Keratinocyte (primary cell): ENCODE data around the gene MRO.

ENCODE experiments used
- EZH2 ChIP-seq: IDR thresholded peaks from one replicate; pipeline ENCODE4 v1.6.1; 2012; ENCODE audit warnings: inconsistent platforms, mild to moderate bottlenecking, low read length, moderate library complexity
- TF ChIP-seq, protein P1 (sequence below), 3 experiments: IDR thresholded peaks in 1 of 3; conservative IDR thresholded peaks in 1 of 3; optimal IDR thresholded peaks in 1 of 3; 2 replicates in 2 of 3; 3 replicates in 1 of 3; pipeline versions ENCODE3 to v1.5.1; 2011; ENCODE audit warnings: low read length in 3 of 3, mild to moderate bottlenecking in 3 of 3, moderate library complexity in 2 of 3, control low read depth in 1 of 3, inconsistent platforms in 1 of 3; ENCODE audit not compliant: insufficient read depth in 2 of 3; ENCODE audit errors: extremely low read depth in 1 of 3

DNA sequence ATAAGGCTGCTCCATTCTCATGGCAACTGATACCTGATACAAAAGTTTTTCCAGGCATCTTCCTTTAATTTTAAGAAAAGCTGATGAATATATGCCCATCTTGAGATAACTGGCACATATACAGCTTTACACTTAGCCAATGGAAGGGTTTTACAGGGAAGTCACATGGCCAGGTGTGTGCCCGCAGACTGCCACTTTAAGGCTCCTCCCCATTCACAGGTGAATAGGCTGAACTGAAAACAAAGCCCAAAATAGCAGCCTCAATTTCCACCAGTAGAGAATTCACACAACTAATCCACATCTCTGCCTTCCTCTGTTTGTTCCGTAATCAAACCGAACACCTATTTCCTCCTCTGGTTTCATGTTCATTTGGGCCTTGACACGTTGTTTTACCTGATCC is 49.3 kb upstream of the MRO start:
- TF ChIP-seq, protein P1, sequence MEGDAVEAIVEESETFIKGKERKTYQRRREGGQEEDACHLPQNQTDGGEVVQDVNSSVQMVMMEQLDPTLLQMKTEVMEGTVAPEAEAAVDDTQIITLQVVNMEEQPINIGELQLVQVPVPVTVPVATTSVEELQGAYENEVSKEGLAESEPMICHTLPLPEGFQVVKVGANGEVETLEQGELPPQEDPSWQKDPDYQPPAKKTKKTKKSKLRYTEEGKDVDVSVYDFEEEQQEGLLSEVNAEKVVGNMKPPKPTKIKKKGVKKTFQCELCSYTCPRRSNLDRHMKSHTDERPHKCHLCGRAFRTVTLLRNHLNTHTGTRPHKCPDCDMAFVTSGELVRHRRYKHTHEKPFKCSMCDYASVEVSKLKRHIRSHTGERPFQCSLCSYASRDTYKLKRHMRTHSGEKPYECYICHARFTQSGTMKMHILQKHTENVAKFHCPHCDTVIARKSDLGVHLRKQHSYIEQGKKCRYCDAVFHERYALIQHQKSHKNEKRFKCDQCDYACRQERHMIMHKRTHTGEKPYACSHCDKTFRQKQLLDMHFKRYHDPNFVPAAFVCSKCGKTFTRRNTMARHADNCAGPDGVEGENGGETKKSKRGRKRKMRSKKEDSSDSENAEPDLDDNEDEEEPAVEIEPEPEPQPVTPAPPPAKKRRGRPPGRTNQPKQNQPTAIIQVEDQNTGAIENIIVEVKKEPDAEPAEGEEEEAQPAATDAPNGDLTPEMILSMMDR (optimal IDR thresholded peaks at IDR 0.05 in 1 of 3, IDR thresholded peaks at IDR 0.05 in 1 of 3, conservative IDR thresholded peaks at IDR 0.05 in 1 of 3; ENCODE audit: extremely low read depth in 1 of 3, insufficient read depth in 2 of 3, low read length in 3 of 3): no peak
- no peak for TF ChIP-seq EZH2
